SJSA1 (cell line): ENCODE measurements around the gene DSG4. TPM values are rescaled to one million over a fixed set of nuclear protein-coding genes. Genes with fewer than 3 reads are reported as not detected.

Source experiments
- DNase-seq, 2 experiments: peaks; one replicate each; pipeline ENCODE4 v3.0.0-alpha.2; 2015 to 2020; ENCODE audit warnings: low spot score in 2 of 2, low read depth in 1 of 2
- H3K27ac ChIP-seq: fragments of 250-450 bp; sonication (Bioruptor Pico); 2 replicates; pipeline ENCODE4 v1.5.1; 2020; ENCODE audit warnings: mild to moderate bottlenecking, moderate library complexity
- H3K27me3 ChIP-seq: fragments of 250-450 bp; sonication (Bioruptor Pico); replicated peaks from 2 replicates; pipeline ENCODE4 v1.5.1; 2020; ENCODE audit warnings: mild to moderate bottlenecking, moderate library complexity
- H3K36me3 ChIP-seq: fragments of 250-450 bp; sonication (Bioruptor Pico); 2 replicates; pipeline ENCODE4 v1.5.1; 2020; ENCODE audit warnings: mild to moderate bottlenecking
- H3K4me1 ChIP-seq: fragments of 250-450 bp; sonication (Bioruptor Pico); replicated peaks from 2 replicates; pipeline ENCODE4 v1.6.1; 2021; ENCODE audit warnings: mild to moderate bottlenecking
- H3K4me3 ChIP-seq: fragments of 250-450 bp; sonication (Bioruptor Pico); 2 replicates; pipeline ENCODE4 v1.5.1; 2020; ENCODE audit warnings: mild to moderate bottlenecking
- H3K9me3 ChIP-seq: fragments of 250-450 bp; sonication (Bioruptor Pico); replicated peaks from 2 replicates; pipeline ENCODE4 v1.5.1; 2020; ENCODE audit warnings: mild to moderate bottlenecking
- total RNA-seq: library from RNA; depleted of rRNA; stranded (reverse); fragments of >200 nt; shearing (Covaris generic); gene quantifications from 2 replicates; pipeline ENCODE4 v1.2.3, GENCODE V29; 2014

DSG4 gene
- total RNA-seq, 1 experiment from 2014 or later: not detected

- Histone ChIP-seq H3K4me1 (no peaks in the 10 kb centered on the region), H3K36me3 (no peaks in the 10 kb centered on the region), H3K4me3 (no peak overlapping the region), H3K27ac (no peak overlapping the region), H3K9me3 (no peaks in the 10 kb centered on the region), H3K27me3 (no peaks in the 10 kb centered on the region)
- DNase-seq: no peak
These were observed 43.9 kb downstream of the DSG4 start for GRCh38 chr18:31420524-31420923.

DNA sequence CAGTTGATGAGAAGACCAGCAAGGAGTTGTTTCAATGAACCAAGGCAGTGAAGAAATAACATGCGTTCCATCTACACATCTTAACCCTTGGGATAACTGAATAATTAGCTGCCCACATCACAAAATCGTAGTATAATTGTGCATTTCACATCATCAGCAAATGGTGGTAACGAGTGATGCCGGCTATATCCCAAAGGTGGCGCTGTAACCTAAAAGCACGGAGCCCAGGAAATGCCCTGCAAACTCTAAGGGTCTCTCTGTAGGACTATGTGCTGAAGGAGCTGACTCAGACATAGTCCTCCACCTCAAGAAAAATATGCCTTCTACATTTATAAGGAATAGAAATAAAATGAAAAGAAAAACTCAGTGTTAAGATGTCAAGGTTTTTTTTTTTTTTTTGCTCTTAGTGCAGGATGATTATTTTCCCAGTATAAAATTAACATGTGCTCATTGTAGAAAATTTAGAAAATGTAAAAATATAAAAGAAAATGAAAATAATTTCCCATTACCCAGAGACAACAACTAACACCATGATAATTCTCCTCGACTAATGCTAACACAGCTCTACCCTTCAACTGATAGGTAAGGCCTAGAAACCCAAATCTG lies 47.9 kb downstream of the DSG4 start:
- peak; percentile 40 to 50 for DNase-seq
- no peak overlapping the region for H3K4me3 ChIP-seq
- H3K36me3 ChIP-seq: no peaks in the 10 kb centered on the region
- no peaks in the 10 kb centered on the region for H3K27me3 ChIP-seq
- no peaks in the 10 kb centered on the region for H3K4me1 ChIP-seq
- no peaks in the 10 kb centered on the region for H3K9me3 ChIP-seq
- no peak overlapping the region for H3K27ac ChIP-seq

- Histone ChIP-seq H3K9me3 (no peaks in the 10 kb centered on the region), H3K4me1 (no peaks in the 10 kb centered on the region), H3K27ac (no peak overlapping the region), H3K36me3 (no peaks in the 10 kb centered on the region), H3K27me3 (no peaks in the 10 kb centered on the region), H3K4me3 (no peak overlapping the region)
- no peak for DNase-seq
These were observed 49.4 kb downstream of the DSG4 start for GRCh38 chr18:31426021-31426420.

DNA sequence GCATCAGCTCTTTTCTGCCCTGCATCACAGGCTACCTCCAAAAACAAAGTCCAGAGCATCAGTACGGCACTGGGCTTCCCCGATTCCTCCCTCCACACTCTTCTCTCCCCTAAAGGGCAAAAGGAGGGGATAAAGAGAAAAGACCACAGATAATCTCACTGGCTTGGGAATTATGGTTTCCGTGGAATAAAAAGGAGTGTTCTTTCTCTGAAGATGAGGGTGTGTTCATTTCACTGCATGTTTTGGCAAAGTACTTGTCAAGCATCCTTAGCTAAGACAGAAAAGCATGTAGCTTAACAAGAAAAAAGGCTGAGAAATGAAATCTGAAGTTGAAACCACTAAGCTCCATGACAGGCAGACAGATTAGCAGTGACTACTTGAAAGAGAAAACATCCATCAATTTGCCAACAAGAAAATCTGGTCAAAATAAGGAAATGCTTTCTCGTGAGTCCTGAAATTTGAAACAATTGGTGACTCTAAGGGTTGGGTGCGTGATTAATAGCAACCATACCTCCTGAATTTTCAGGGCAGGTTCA lies 50.4 kb downstream of the DSG4 start:
- Histone ChIP-seq H3K4me3 (no peak overlapping the region), H3K27ac (no peak overlapping the region), H3K4me1 (no peaks in the 10 kb centered on the region)

GRCh38 chr18:31428211-31428610 lies 51.6 kb downstream of the DSG4 start:
- no peaks in the 10 kb centered on the region for H3K4me1 ChIP-seq
- H3K36me3 ChIP-seq: no peaks in the 10 kb centered on the region
- no peak overlapping the region for H3K27ac ChIP-seq
- no peaks in the 10 kb centered on the region for H3K27me3 ChIP-seq
- no peak for DNase-seq
- H3K4me3 ChIP-seq: no peak overlapping the region
- no peaks in the 10 kb centered on the region for H3K9me3 ChIP-seq

More for the DNA sequence above, 50.4 kb downstream of the DSG4 start:
- Histone ChIP-seq H3K27me3 (no peaks in the 10 kb centered on the region), H3K36me3 (no peaks in the 10 kb centered on the region), H3K9me3 (no peaks in the 10 kb centered on the region)
- DNase-seq: no peak

DNA sequence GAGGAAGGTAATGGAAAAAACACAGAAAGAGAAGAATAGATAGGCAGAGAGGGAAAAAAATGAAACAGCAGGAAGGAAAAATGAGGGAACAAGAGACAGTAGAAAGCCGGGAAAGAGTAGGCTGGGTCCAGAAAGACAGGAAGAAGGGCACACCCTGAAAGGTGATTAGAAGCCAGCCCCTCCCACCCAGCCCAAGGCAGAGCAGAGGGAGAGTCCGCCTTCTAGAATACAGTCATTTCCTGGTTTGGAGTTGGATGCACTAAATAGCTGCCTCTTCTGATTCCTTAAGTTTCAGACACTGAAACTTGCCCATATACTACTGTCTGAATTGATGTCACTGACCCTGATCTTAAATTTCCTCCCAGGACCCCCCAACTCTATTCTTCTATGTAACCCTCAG lies 53.0 kb downstream of the DSG4 start:
- H3K27ac ChIP-seq: no peak overlapping the region
- H3K4me1 ChIP-seq: no peaks in the 10 kb centered on the region
- no peaks in the 10 kb centered on the region for H3K27me3 ChIP-seq
- no peaks in the 10 kb centered on the region for H3K36me3 ChIP-seq
- no peak overlapping the region for H3K4me3 ChIP-seq
- no peak for DNase-seq
- H3K9me3 ChIP-seq: no peaks in the 10 kb centered on the region

GRCh38 chr18:31430072-31430471 lies 53.5 kb downstream of the DSG4 start:
- DNase-seq: no peak
- no peaks in the 10 kb centered on the region for H3K4me1 ChIP-seq
- no peaks in the 10 kb centered on the region for H3K36me3 ChIP-seq
- H3K27ac ChIP-seq: no peak overlapping the region
- no peaks in the 10 kb centered on the region for H3K27me3 ChIP-seq
- no peaks in the 10 kb centered on the region for H3K9me3 ChIP-seq
- H3K4me3 ChIP-seq: no peak overlapping the region

DNA sequence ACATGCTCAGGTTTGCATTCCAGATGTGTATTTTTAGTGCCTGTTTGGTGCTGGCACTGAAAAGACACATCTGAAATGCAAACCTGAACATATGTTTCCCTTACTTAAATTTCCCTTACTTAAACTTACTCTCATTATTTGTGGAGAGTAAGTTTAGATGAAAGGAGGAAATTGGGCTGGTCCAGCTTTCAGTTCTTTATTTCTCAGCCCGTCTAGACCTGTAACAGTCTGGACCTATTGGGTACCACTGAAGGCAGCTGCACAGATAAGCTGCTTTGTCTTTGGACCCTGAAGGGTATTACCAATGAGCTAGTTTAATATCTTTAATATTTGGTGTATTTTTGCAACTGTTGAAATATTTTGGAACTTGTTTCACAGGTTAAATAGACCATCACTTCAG lies 54.0 kb downstream of the DSG4 start:
- H3K27me3 ChIP-seq: no peaks in the 10 kb centered on the region
- no peak overlapping the region for H3K27ac ChIP-seq
- H3K4me3 ChIP-seq: no peak overlapping the region
- H3K36me3 ChIP-seq: no peaks in the 10 kb centered on the region
- no peaks in the 10 kb centered on the region for H3K4me1 ChIP-seq
- DNase-seq: no peak
- no peaks in the 10 kb centered on the region for H3K9me3 ChIP-seq

GRCh38 chr18:31432316-31432715 lies 55.7 kb downstream of the DSG4 start:
- DNase-seq: no peak
- Histone ChIP-seq H3K27me3 (no peaks in the 10 kb centered on the region), H3K9me3 (no peaks in the 10 kb centered on the region), H3K27ac (no peak overlapping the region), H3K4me1 (no peaks in the 10 kb centered on the region), H3K4me3 (no peak overlapping the region), H3K36me3 (no peaks in the 10 kb centered on the region)

GRCh38 chr18:31436825-31437224 lies 60.2 kb downstream of the DSG4 start:
- Histone ChIP-seq H3K36me3 (no peaks in the 10 kb centered on the region), H3K27ac (no peak overlapping the region), H3K9me3 (no peaks in the 10 kb centered on the region), H3K27me3 (peaks cover 3% of the 10 kb centered on the region; the same call in 1 of the 2 replicates), H3K4me1 (no peaks in the 10 kb centered on the region), H3K4me3 (no peak overlapping the region)
- DNase-seq: no peak

- H3K27ac ChIP-seq: no peak overlapping the region
These were observed 61.8 kb downstream of the DSG4 start for GRCh38 chr18:31438402-31438801.

DNA sequence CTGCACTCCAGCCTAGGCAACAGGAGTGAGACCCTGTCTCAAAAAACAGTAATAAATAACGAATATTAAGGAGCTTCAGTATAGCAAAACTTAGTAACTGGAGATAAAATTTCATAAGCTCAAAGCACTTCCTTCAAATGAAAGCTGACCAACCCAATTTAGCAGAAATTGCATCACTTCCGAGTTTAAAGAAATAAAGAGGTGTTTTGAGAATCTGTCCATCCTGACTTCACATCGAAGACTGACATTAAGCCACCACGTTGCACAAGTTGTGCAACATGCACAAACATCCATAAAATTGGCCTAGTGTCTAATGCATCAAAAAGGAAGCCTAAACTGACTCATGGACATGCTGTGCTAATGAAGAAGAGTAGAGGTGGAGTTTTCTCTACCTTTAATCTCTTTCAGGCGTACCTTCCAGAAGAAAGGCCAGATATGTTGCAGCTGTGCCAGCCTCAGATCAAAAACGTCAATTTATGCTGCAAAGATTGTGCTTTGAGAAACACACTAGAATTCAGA lies 63.3 kb downstream of the DSG4 start:
- H3K4me3 ChIP-seq: no peak overlapping the region
- H3K36me3 ChIP-seq: no peaks in the 10 kb centered on the region
- H3K9me3 ChIP-seq: no peaks in the 10 kb centered on the region
- H3K27ac ChIP-seq: no peak overlapping the region
- H3K27me3 ChIP-seq: peaks cover 8% of the 10 kb centered on the region; the same call in 1 of the 2 replicates
- no peaks in the 10 kb centered on the region for H3K4me1 ChIP-seq
- no peak for DNase-seq

More at GRCh38 chr18:31438402-31438801, 61.8 kb downstream of the DSG4 start:
- no peak overlapping the region for H3K4me3 ChIP-seq
- no peaks in the 10 kb centered on the region for H3K9me3 ChIP-seq
- H3K36me3 ChIP-seq: no peaks in the 10 kb centered on the region
- H3K27me3 ChIP-seq: peaks cover 8% of the 10 kb centered on the region; the same call in 1 of the 2 replicates
- DNase-seq: no peak
- H3K4me1 ChIP-seq: no peaks in the 10 kb centered on the region

GRCh38 chr18:31440787-31441186 lies 64.2 kb downstream of the DSG4 start:
- Histone ChIP-seq H3K9me3 (no peaks in the 10 kb centered on the region), H3K36me3 (no peaks in the 10 kb centered on the region), H3K27ac (no peak overlapping the region), H3K4me1 (no peaks in the 10 kb centered on the region), H3K4me3 (no peak overlapping the region), H3K27me3 (peaks cover 8% of the 10 kb centered on the region; the same call in 1 of the 2 replicates)
- no peak for DNase-seq

DNA sequence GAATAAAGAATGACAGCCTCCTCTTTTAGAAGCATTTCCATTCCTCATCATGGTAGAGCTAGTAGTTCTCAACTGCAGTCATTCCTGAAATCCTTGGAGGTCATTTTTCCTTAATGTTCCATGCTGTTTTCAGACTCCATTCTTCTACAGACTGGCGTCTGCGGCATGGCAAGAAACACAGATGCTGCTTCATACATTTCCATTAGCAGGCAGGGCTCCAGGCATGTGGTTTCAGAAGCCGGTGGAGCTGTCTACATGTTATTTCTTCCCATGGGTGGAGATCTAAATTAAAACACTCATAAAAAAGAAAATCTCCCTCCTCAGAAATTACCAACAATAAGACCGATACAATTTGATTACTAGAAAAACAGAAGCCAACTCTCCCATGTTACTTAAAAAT lies 64.9 kb downstream of the DSG4 start:
- H3K36me3 ChIP-seq: no peaks in the 10 kb centered on the region
- H3K27ac ChIP-seq: no peak overlapping the region
- H3K4me1 ChIP-seq: no peaks in the 10 kb centered on the region
- peaks cover 8% of the 10 kb centered on the region; the same call in 1 of the 2 replicates for H3K27me3 ChIP-seq
- DNase-seq: no peak
- no peak overlapping the region for H3K4me3 ChIP-seq
- H3K9me3 ChIP-seq: no peaks in the 10 kb centered on the region
